HG03025 (cell line): ENCODE data around the gene MRS2.

Source experiments
- ATAC-seq: cut with Tn5 transposase; IDR thresholded peaks from one replicate; pipeline ENCODE4 v1.9.1; 2021; ENCODE audit warnings: mild to moderate bottlenecking, moderate library complexity; ENCODE audit not compliant: unreplicated experiment, low FRiP score

Gene MRS2

DNA sequence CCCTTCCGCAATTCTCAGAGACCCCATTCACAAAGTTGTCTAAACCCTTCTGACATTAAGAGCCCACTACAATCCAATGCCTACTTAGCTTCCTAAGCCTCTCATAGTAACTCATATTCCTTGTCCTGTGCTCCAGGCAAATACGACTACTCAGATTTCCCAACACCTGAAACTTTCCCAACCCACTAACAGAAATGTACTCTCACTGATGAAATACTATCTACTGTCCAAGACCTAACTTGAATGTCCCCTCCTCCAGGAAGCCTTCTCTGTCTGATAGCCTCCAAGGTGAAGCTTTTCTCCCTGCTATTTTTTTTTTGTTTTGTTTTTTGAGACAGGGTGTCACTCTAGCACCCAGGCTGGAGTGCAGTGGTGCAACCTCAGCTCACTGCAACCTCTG, 56.2 kb downstream of the MRS2 start:
- no peak for ATAC-seq

DNA sequence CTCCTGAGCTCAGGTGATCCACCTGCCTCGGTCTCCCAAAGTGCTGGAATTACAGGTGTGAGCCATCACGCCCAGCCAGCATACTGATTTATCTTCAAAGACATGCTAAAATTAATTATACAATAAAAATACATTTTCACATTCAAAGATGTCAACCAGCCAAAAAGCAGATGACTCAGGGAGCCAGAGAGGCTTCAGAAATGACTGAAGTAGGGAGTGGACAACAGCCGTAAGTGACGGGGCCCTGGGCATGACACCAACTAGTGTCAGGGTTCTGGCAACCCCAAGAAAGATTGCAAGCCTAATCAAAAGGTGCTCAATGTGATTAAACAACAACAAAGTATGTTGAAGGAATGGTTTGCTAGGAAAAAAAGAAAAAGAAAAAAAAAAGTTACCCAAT, 58.2 kb downstream of the MRS2 start:
- no peak for ATAC-seq

DNA sequence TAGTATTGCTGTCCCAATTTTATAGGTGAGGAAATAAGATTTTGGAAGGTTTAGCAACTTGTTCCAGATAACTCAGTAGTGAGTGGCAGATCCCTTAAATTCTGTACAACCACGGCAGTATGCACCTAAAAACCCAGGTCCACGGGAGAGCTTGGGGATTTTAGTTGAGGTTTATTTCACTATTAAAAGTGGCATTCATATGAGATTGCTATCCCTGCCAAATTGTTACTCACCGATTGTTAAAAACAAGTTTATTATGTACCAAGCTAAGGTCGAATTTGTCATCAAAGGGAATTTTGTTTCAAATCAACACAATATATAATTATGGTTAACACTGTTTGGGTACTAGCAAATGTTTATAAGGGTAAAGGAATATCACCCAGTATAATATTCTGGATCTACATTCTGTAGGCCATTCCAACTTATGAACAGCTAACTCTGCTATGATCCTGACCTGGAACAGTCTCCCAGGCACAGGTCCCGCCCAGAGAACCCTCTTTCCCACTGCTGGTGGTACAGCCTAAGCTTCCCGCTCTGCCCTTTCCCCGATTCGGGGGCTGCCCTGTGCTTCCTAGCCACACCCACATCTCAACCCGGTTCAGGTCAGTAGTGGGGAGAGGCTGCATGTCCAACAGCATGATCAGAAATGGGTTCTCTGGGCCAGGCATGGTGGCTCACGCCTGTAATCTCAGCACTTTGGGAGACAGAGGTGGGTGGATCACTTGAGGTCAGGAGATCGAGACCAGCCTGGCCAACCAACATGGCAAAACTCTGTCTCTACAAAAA, 61.7 kb downstream of the MRS2 start:
- ATAC-seq = no peak

DNA sequence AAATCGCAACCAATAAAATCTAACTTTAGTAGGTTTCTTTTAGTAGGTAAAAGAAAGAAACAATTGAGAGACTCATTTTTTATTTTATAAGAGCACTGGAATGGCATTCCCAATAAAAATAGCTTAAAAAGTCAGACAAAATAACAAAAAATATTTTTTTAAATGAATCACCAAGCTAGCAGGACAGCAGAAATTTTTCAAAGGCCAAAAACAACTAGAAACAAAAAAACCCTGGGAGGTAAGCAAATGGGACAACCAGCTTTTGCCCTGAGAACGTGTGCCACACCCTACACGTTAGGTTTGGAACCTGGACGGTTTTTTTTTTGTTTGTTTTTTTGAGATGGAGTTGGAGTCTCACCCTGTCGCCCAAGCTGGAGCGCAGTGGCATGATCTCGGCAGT, 67.1 kb downstream of the MRS2 start:
- no peak for ATAC-seq

DNA sequence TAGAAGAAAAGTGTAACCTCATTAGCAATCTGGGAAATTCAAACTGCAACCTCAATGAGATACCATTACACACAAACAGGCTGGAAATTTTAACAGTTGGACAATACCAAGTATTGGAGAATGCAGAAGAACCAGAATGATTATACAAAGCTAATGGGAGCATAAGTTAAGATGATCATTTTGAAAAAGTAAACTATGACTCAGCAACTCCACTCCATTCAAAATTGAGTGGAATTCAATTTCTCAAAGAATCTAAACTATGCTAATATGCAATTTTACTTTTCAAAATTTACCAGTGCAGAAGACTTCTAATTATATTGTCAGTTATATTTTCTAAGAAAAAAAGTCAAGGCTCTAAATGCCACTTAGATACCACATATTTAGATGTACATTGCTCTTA, 69.4 kb downstream of the MRS2 start:
- ATAC-seq = no peak
